CD8-positive, alpha-beta memory T cell (primary cell): ENCODE data around the gene STARD10. TPM values are rescaled to one million over a fixed set of nuclear protein-coding genes. Genes with fewer than 3 reads are reported as not detected.

ENCODE experiments used
- CTCF ChIA-PET: fragments of 350-600 bp; sonication (Branson Sonifier 250); formaldehyde crosslinking; loops from one replicate; lab custom pipeline; 2021; ENCODE audit warnings: antibody characterized with exemption; lab: Charles Lee
- POLR2A ChIA-PET: fragments of 350-600 bp; sonication (Branson Sonifier 250); formaldehyde crosslinking; loops from one replicate; lab custom pipeline; 2021; ENCODE audit warnings: antibody characterized with exemption; lab: Charles Lee
- DNase-seq, 5 donors: peaks; one replicate each; pipeline versions ENCODE4 v3.0.0 to v3.0.0-alpha.2; 2020 to 2022; ENCODE audit warnings: mixed read lengths in 1 of 5
- H3K27ac ChIP-seq: one replicate; pipeline ENCODE4 v1.7.0; 2013; ENCODE audit warnings: low read depth, mild to moderate bottlenecking, low read length, moderate library complexity
- H3K27me3 ChIP-seq: 2 replicates; pipeline ENCODE4 v1.7.0; 2013; ENCODE audit warnings: low read length, mild to moderate bottlenecking; ENCODE audit not compliant: insufficient read depth, poor library complexity, severe bottlenecking
- H3K36me3 ChIP-seq: 2 replicates; pipeline ENCODE4 v1.7.0; 2013; ENCODE audit warnings: mild to moderate bottlenecking, low read length, moderate library complexity; ENCODE audit not compliant: insufficient read depth
- H3K4me1 ChIP-seq: 2 replicates; pipeline ENCODE4 v1.7.0; 2013; ENCODE audit warnings: mild to moderate bottlenecking, low read length, moderate library complexity; ENCODE audit not compliant: insufficient read depth
- H3K4me3 ChIP-seq: 2 replicates; pipeline ENCODE4 v1.7.0; 2013; ENCODE audit warnings: mild to moderate bottlenecking, low read length
- H3K9me3 ChIP-seq: 2 replicates; pipeline ENCODE4 v1.7.0; 2013; ENCODE audit warnings: mild to moderate bottlenecking, low read length
- H3K27ac Mint-ChIP-seq, 8 donors: one replicate each; pipeline ENCODE4 v1.8.0; 2020 to 2021; ENCODE audit warnings: mixed read lengths in 8 of 8, mild to moderate bottlenecking in 6 of 8, inconsistent platforms in 3 of 8, moderate library complexity in 3 of 8
- H3K27me3 Mint-ChIP-seq, 2 donors: one replicate each; pipeline ENCODE4 v1.8.0; 2020 to 2021; ENCODE audit warnings: mixed read lengths in 2 of 2, mild to moderate bottlenecking in 1 of 2, moderate library complexity in 1 of 2
- H3K36me3 Mint-ChIP-seq, 3 donors: one replicate each; pipeline ENCODE4 v1.8.0; 2020 to 2021; ENCODE audit warnings: mixed read lengths in 3 of 3, inconsistent platforms in 1 of 3, mild to moderate bottlenecking in 1 of 3
- H3K4me1 Mint-ChIP-seq, 3 donors: one replicate each; pipeline ENCODE4 v1.8.0; 2020 to 2021; ENCODE audit warnings: mixed read lengths in 3 of 3, inconsistent platforms in 1 of 3, mild to moderate bottlenecking in 1 of 3
- H3K4me3 Mint-ChIP-seq, 7 donors: one replicate each; pipeline ENCODE4 v1.8.0; 2020 to 2021; ENCODE audit warnings: mixed read lengths in 7 of 7, mild to moderate bottlenecking in 6 of 7, moderate library complexity in 4 of 7, inconsistent platforms in 2 of 7
- H3K9me3 Mint-ChIP-seq, 5 donors: one replicate each; pipeline ENCODE4 v1.8.0; 2020 to 2022; ENCODE audit warnings: mixed read lengths in 5 of 5, mild to moderate bottlenecking in 3 of 5, moderate library complexity in 2 of 5, inconsistent platforms in 1 of 5
- polyA plus RNA-seq: library from polyadenylated mRNA; unstranded; fragments of 300-500 nt; fragmentation: Illumina TruSeq; gene quantifications from one replicate; pipeline ENCODE4 v1.2.3, GENCODE V29; 2021
- total RNA-seq, 2 experiments: library from RNA; stranded (reverse); gene quantifications; one replicate each; pipeline ENCODE4 v1.2.3, GENCODE V29; 2021

Gene STARD10
- total and polyA plus RNA-seq, 3 experiments from 2014 or later, result 13.8 to 21.8 (median 15.9) TPM

DNA sequence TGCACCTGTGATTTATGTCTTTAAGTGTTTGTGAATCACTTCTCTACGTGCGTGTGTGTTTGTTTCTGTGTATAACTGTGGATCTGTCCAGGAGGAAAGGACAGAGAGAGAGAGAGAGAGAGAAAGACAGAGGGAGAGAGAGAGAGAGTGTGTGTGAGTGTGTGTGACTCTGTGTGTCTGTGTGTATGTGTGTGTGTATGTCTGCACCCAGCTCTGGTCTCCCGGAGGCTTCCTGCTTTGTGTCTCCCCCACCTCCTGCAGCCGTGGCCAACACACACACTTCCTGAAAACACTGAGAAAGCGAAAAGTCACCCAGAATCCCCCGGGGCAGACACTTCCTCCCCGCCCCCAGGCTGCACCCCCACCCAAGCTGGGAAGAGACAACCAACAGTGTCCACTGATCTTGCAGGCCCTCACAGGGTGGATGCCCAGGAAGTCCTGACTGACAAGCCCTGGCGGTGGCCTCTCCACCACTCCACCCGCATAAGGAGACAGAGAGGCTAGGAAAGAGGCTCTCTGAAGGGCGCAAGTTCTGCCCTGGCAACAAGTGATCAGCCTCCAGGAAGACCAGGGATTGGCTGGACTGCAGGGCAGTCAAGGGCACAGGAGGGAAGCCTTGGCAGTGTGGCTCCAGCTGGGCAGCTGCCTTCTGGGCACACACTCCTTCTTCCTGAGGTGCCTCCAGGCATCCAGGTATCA is 71.6 kb downstream of the STARD10 start:
- CTCF ChIA-PET, result interaction anchor here (1.1 to 4.3 kb wide), 9 partner anchors 25 to 456 kb away, joined by 3 to 62 read pairs (median 5); partner anchors contain the start of gene STARD10
- peak; percentile 75 to 92 (median 87) for DNase-seq
- Histone ChIP-seq H3K9me3 (no peaks in the 10 kb centered on the region), H3K36me3 (peaks cover 13% of the 10 kb centered on the region), H3K27me3 (no peaks in the 10 kb centered on the region), H3K4me3 (peak overlapping the region; percentile 81), H3K27ac (peak overlapping the region; percentile 84), H3K4me1 (peaks cover 53% of the 10 kb centered on the region)
- Mint-ChIP-seq H3K27ac (peak overlapping the region; percentile 87 to 99 (median 96)), H3K27me3 (peaks cover 0 to 9% of the 10 kb centered on the region in 2 donors), H3K36me3 (peaks cover 0 to 50% (median 3%) of the 10 kb centered on the region in 3 donors), H3K9me3 (peaks cover 0 to 1% (median 0%) of the 10 kb centered on the region in 5 donors), H3K4me1 (peaks cover 57 to 86% (median 62%) of the 10 kb centered on the region in 3 donors), H3K4me3 (peak overlapping the region; percentile 89 to 95 (median 92))
- POLR2A ChIA-PET, result interaction anchor here (0.6 to 3.4 kb wide), 5 partner anchors 15 to 420 kb away, joined by 3 to 15 read pairs (median 4); partner anchors contain the start of genes FCHSD2 and STARD10

DNA sequence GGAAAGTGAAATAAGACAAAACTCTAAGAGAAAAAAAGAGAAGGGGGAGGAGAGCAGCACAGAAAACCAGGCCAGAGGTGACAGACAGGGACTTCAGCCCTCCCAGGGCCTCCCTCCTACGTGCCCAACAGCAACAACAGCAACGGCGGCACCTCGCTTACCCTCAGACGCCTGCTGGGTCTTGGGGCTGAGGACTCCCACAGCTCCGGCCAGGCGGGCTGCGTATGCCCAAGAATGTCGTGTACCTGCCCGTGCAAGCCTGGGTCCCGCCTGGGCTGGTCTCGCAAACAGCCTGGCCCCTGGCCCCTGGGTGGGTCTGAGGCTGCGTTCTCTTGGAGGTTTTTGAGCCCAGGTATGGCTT is 72.2 kb downstream of the STARD10 start:
- peaks cover 54% of the 10 kb centered on the region for H3K4me1 ChIP-seq

DNA sequence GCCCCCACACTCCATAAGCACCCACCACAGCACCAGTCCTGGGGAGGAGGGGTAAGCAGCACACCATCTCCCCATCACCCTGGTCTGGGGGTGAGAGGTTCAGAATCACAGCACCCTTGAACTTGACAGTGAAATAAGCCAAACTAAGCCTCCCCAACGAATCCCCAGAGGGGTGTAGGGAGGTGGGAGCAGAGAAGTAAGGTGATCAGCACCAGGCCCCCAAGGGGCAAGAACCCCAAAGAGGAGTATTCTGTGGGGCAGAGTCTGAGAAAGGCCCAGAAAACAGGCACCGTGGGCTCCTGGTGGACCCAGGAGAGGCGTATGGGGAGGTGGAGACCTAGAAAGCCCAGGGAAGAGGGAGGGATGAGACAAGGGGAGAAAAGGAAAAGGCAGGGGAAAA is 72.6 kb downstream of the STARD10 start:
- Mint-ChIP-seq H3K27ac (peak overlapping the region; percentile 87 to 99 (median 96)), H3K27me3 (peaks cover 0 to 9% of the 10 kb centered on the region in 2 donors), H3K9me3 (peaks cover 0 to 1% (median 0%) of the 10 kb centered on the region in 5 donors), H3K4me3 (peak overlapping the region; percentile 89 to 95 (median 92)), H3K4me1 (peaks cover 58 to 91% (median 70%) of the 10 kb centered on the region in 3 donors), H3K36me3 (peaks cover 0 to 52% (median 3%) of the 10 kb centered on the region in 3 donors)
- Histone ChIP-seq H3K4me3 (peak overlapping the region; percentile 81), H3K27me3 (no peaks in the 10 kb centered on the region), H3K9me3 (no peaks in the 10 kb centered on the region), H3K4me1 (peaks cover 58% of the 10 kb centered on the region), H3K27ac (peak overlapping the region; percentile 84), H3K36me3 (peaks cover 13% of the 10 kb centered on the region)
- ChIA-PET CTCF (interaction anchor here (1.6 to 2.8 kb wide), 4 partner anchors 37 to 422 kb away, joined by 3 to 11 read pairs (median 6); no protein-coding TSS in a partner anchor), POLR2A (interaction anchor here (3.4 kb wide), 1 partner anchor 73 kb away, joined by 15 read pairs; the partner anchor contains the start of gene STARD10)
- no peak for DNase-seq

More for the DNA sequence above, 72.2 kb downstream of the STARD10 start:
- ChIA-PET POLR2A (interaction anchor here (0.8 to 3.4 kb wide), 2 partner anchors 72 to 421 kb away, joined by 3 to 15 read pairs; partner anchors contain the start of genes FCHSD2 and STARD10), CTCF (interaction anchor here (1.3 to 4.3 kb wide), 5 partner anchors 26 to 421 kb away, joined by 4 to 62 read pairs (median 7); partner anchors contain the start of gene STARD10)
- Histone ChIP-seq H3K27me3 (no peaks in the 10 kb centered on the region), H3K27ac (peak overlapping the region; percentile 84), H3K9me3 (no peaks in the 10 kb centered on the region), H3K4me3 (peak overlapping the region; percentile 81), H3K36me3 (peaks cover 13% of the 10 kb centered on the region)
- H3K4me1 Mint-ChIP-seq, result peaks cover 57 to 89% (median 66%) of the 10 kb centered on the region in 3 donors
- peak; percentile 44 to 72 (median 55) for DNase-seq
- peaks cover 0 to 1% (median 0%) of the 10 kb centered on the region in 5 donors for H3K9me3 Mint-ChIP-seq
- H3K4me3 Mint-ChIP-seq, result peak overlapping the region; percentile 89 to 95 (median 92)
- peaks cover 0 to 50% (median 3%) of the 10 kb centered on the region in 3 donors for H3K36me3 Mint-ChIP-seq
- peaks cover 0 to 9% of the 10 kb centered on the region in 2 donors for H3K27me3 Mint-ChIP-seq
- H3K27ac Mint-ChIP-seq, result peak overlapping the region; percentile 87 to 99 (median 96)

DNA sequence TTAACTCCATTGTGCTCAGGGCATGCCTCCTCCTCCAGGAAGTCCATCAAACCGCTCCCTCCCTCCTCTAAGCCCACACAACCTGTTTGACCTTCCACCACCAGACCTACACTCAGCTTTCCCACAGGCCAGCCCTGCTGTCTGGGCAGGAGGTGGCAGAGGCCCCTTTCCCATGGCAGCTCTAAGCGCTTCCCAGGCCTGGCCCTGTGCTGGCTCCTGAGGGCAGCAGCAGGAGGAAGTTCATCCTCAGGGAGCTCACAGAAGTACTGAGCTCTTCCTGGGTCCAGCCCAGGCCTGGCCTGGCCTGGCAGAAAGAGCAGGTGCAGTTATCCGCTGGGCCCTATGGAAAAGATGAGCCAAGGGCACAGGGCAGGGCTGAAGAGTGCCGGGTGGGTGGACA is 73.1 kb downstream of the STARD10 start:
- H3K27me3 ChIP-seq, result no peaks in the 10 kb centered on the region
- H3K4me1 ChIP-seq, result peaks cover 60% of the 10 kb centered on the region
- no peak for DNase-seq
- peak overlapping the region; percentile 84 for H3K27ac ChIP-seq
- H3K36me3 ChIP-seq, result peaks cover 8% of the 10 kb centered on the region
- no peaks in the 10 kb centered on the region for H3K9me3 ChIP-seq
- H3K27ac Mint-ChIP-seq, result peak overlapping the region; percentile 87 to 98 (median 96)
- peaks cover 0 to 51% (median 3%) of the 10 kb centered on the region in 3 donors for H3K36me3 Mint-ChIP-seq
- H3K27me3 Mint-ChIP-seq, result peaks cover 0 to 9% of the 10 kb centered on the region in 2 donors
- ChIA-PET CTCF (interaction anchor here (1.6 to 2.0 kb wide), 2 partner anchors 72 to 92 kb away, joined by 3 to 7 read pairs; no protein-coding TSS in a partner anchor), POLR2A (interaction anchor here (3.4 kb wide), 1 partner anchor 73 kb away, joined by 15 read pairs; the partner anchor contains the start of gene STARD10)
- peaks cover 0 to 1% (median 0%) of the 10 kb centered on the region in 5 donors for H3K9me3 Mint-ChIP-seq
- peak overlapping the region; percentile 81 for H3K4me3 ChIP-seq
- H3K4me3 Mint-ChIP-seq, result peak overlapping the region; percentile 89 to 95 (median 92)
- peaks cover 60 to 91% (median 75%) of the 10 kb centered on the region in 3 donors for H3K4me1 Mint-ChIP-seq

DNA sequence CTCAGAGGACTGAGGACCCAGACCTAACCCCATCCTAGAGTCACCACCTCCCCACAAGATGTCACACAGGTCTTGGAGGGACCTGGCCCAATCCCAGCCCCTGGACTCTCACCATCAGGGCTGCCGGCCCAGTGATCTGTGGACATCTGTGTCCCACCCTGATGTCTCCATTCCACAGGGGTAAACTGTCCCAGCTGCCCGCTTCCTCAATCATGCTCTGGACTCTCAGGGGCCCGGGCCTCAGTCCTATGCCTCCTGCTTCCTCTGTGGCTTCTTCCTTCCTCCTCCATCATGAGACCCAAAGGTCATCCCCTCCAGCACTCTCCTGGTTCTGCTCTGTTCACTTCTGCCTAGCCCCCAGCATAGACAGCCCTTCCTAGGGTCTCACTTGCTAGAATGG is 73.8 kb downstream of the STARD10 start:
- Histone ChIP-seq H3K27me3 (no peaks in the 10 kb centered on the region), H3K36me3 (peaks cover 8% of the 10 kb centered on the region), H3K4me3 (peak overlapping the region; percentile 81), H3K4me1 (peaks cover 57% of the 10 kb centered on the region), H3K27ac (no peak overlapping the region), H3K9me3 (no peaks in the 10 kb centered on the region)
- Mint-ChIP-seq H3K4me3 (peak overlapping the region; percentile 89 to 95 (median 92)), H3K36me3 (peaks cover 0 to 49% (median 0%) of the 10 kb centered on the region in 3 donors), H3K9me3 (no peaks in the 10 kb centered on the region), H3K27me3 (peaks cover 0 to 5% of the 10 kb centered on the region in 2 donors), H3K27ac (peak overlapping the region; percentile 87 to 98 (median 96)), H3K4me1 (peaks cover 57 to 90% (median 72%) of the 10 kb centered on the region in 3 donors)
- ChIA-PET CTCF (interaction anchor here (1.6 kb wide), 1 partner anchor 73 kb away, joined by 3 read pairs; no protein-coding TSS in a partner anchor), POLR2A (no interaction called here)
- DNase-seq, result no peak

DNA sequence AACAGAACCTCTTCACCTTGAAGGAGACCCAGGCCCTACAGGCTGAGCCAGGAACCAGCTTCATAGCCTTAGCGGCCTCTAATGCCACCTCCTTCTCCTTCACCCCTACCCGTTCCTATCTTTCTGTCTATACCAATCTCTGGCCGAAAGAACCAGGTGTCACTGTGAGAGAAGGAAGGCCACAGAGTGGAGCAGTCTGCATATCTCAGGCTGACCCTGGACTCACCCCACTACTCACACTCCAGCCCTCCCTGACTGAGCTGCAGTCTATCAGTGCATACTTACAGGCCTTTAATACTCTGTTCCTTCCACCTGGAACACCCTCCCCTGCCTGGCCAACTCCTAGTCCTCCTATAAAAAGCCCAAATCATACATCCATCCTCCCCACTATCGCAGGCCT is 74.3 kb downstream of the STARD10 start:
- H3K4me3 ChIP-seq, result no peak overlapping the region
- DNase-seq, result no peak
- peaks cover 58% of the 10 kb centered on the region for H3K4me1 ChIP-seq
- POLR2A ChIA-PET, result no interaction called here
- Mint-ChIP-seq H3K27ac (peak overlapping the region; percentile 81 to 98 (median 96)), H3K4me3 (peak overlapping the region; percentile 89 to 95 (median 92)), H3K9me3 (no peaks in the 10 kb centered on the region), H3K4me1 (peaks cover 61 to 90% (median 69%) of the 10 kb centered on the region in 3 donors), H3K27me3 (peaks cover 0 to 5% of the 10 kb centered on the region in 2 donors), H3K36me3 (peaks cover 0 to 53% (median 0%) of the 10 kb centered on the region in 3 donors)
- CTCF ChIA-PET, result interaction anchor here (1.6 kb wide), 1 partner anchor 73 kb away, joined by 3 read pairs; no protein-coding TSS in a partner anchor
- H3K9me3 ChIP-seq, result no peaks in the 10 kb centered on the region
- no peaks in the 10 kb centered on the region for H3K27me3 ChIP-seq
- H3K27ac ChIP-seq, result no peak overlapping the region
- peaks cover 8% of the 10 kb centered on the region for H3K36me3 ChIP-seq

DNA sequence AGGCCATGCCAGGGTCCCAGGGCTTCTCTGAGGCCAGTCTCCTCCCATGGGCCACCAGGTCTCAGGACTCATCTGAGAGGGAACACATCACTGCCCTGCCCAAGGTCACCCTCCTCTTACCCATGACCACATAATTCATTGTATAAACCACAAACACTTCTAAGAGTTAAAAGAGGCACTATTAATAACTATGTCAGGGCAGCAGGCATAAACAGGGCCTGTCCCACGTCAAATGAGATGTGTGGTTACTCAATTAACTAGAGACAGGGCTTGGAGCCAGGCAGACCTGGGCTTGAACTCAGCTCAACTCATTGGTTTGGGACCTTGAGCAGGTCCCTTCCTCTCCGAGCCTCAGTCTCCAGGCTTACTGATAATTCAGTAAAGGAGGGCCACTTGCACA is 74.7 kb downstream of the STARD10 start:
- ChIA-PET POLR2A (no interaction called here), CTCF (no interaction called here)
- H3K27me3 ChIP-seq, result no peaks in the 10 kb centered on the region
- Mint-ChIP-seq H3K4me3 (peak overlapping the region; percentile 89 to 95 (median 92)), H3K36me3 (peaks cover 0 to 57% (median 0%) of the 10 kb centered on the region in 3 donors), H3K9me3 (no peaks in the 10 kb centered on the region), H3K27me3 (peaks cover 0 to 5% of the 10 kb centered on the region in 2 donors), H3K4me1 (peaks cover 64 to 90% (median 69%) of the 10 kb centered on the region in 3 donors), H3K27ac (peak overlapping the region; percentile 12 to 98 (median 92))
- no peak overlapping the region for H3K27ac ChIP-seq
- H3K36me3 ChIP-seq, result peaks cover 8% of the 10 kb centered on the region
- H3K4me1 ChIP-seq, result peaks cover 59% of the 10 kb centered on the region
- H3K9me3 ChIP-seq, result no peaks in the 10 kb centered on the region
- no peak overlapping the region for H3K4me3 ChIP-seq
- DNase-seq, result no peak
